H9 (cell line): ENCODE data around the gene CDK5R2. TPM values are rescaled to one million over a fixed set of nuclear protein-coding genes. Genes with fewer than 3 reads are reported as not detected.

Experiments
- DNase-seq: peaks from one replicate; pipeline ENCODE4 v3.0.0-alpha.2; 2017
- H2AFZ ChIP-seq: one replicate; pipeline ENCODE4 v1.6.1; 2013; ENCODE audit warnings: mild to moderate bottlenecking, low read length, control low read depth, moderate library complexity
- H2AK5ac ChIP-seq: 2 replicates; pipeline ENCODE4 v1.6.1; 2013; ENCODE audit warnings: low read length, control low read depth, mixed read lengths; ENCODE audit not compliant: insufficient read length
- H2BK120ac ChIP-seq: one replicate; pipeline ENCODE4 v1.6.1; 2013; ENCODE audit warnings: low read depth, mild to moderate bottlenecking, low read length, control low read depth, inconsistent platforms; ENCODE audit not compliant: poor library complexity, severe bottlenecking
- H2BK12ac ChIP-seq: 2 replicates; pipeline ENCODE4 v1.6.1; 2013; ENCODE audit warnings: low read length, control low read depth, mixed read lengths, low read depth; ENCODE audit not compliant: insufficient read length
- H2BK15ac ChIP-seq: 2 replicates; pipeline ENCODE4 v1.6.1; 2013; ENCODE audit warnings: low read depth, low read length, control low read depth
- H2BK20ac ChIP-seq: one replicate; pipeline ENCODE4 v1.6.1; 2013; ENCODE audit warnings: low read depth, mild to moderate bottlenecking, low read length, control low read depth, inconsistent platforms; ENCODE audit not compliant: poor library complexity, severe bottlenecking
- H2BK5ac ChIP-seq: 2 replicates; pipeline ENCODE4 v1.6.1; 2013; ENCODE audit warnings: low read length, control low read depth, mixed read lengths; ENCODE audit not compliant: insufficient read length
- H3K14ac ChIP-seq: 2 replicates; pipeline ENCODE4 v1.6.1; 2013; ENCODE audit warnings: low read length, control low read depth; ENCODE audit not compliant: insufficient read depth
- H3K18ac ChIP-seq: 2 replicates; pipeline ENCODE4 v1.6.1; 2013; ENCODE audit warnings: low read depth, mild to moderate bottlenecking, mixed read lengths, low read length, control low read depth; ENCODE audit not compliant: insufficient read length
- H3K23ac ChIP-seq: 2 replicates; pipeline ENCODE4 v1.6.1; 2013; ENCODE audit warnings: low read length, control low read depth, mixed read lengths, low read depth; ENCODE audit not compliant: insufficient read length
- H3K23me2 ChIP-seq: 2 replicates; pipeline ENCODE4 v1.6.1; 2013; ENCODE audit warnings: low read depth, mild to moderate bottlenecking, mixed read lengths, low read length, control low read depth; ENCODE audit not compliant: insufficient read length, poor library complexity, severe bottlenecking
- H3K27ac ChIP-seq: 2 replicates; pipeline ENCODE4 v1.5.1; 2013; ENCODE audit warnings: low read length, control low read depth, mixed read lengths, low read depth; ENCODE audit not compliant: insufficient read length
- H3K27me3 ChIP-seq: 2 replicates; pipeline ENCODE4 v1.6.1; 2013; ENCODE audit warnings: low read length, control low read depth, inconsistent platforms; ENCODE audit not compliant: insufficient read depth
- H3K4ac ChIP-seq: 2 replicates; pipeline ENCODE4 v1.6.1; 2013; ENCODE audit warnings: low read depth, mild to moderate bottlenecking, control low read depth, inconsistent platforms, low read length, moderate library complexity
- H3K4me1 ChIP-seq: 2 replicates; pipeline ENCODE4 v1.6.1; 2013; ENCODE audit warnings: low read length, control low read depth, inconsistent platforms; ENCODE audit not compliant: insufficient read depth
- H3K4me2 ChIP-seq: 2 replicates; pipeline ENCODE4 v1.6.1; 2013; ENCODE audit warnings: low read length, control low read depth, mixed read lengths; ENCODE audit not compliant: insufficient read length, insufficient read depth
- H3K56ac ChIP-seq: 2 replicates; pipeline ENCODE4 v1.6.1; 2013; ENCODE audit warnings: low read depth, mild to moderate bottlenecking, mixed read lengths, low read length, control low read depth; ENCODE audit not compliant: insufficient read length
- H3K79me1 ChIP-seq: 2 replicates; pipeline ENCODE4 v1.6.1; 2013; ENCODE audit warnings: low read depth, mild to moderate bottlenecking, moderate library complexity, low read length, control low read depth, inconsistent platforms; ENCODE audit not compliant: insufficient read depth, poor library complexity, severe bottlenecking
- H3K79me2 ChIP-seq: 2 replicates; pipeline ENCODE4 v1.6.1; 2013; ENCODE audit warnings: low read length, control low read depth, inconsistent platforms; ENCODE audit not compliant: insufficient read depth
- H3K9ac ChIP-seq: 2 replicates; pipeline ENCODE4 v1.6.1; 2013; ENCODE audit warnings: low read length, control low read depth, mixed read lengths; ENCODE audit not compliant: insufficient read length; ENCODE audit errors: extremely low read depth
- H3K9me3 ChIP-seq: one replicate; pipeline ENCODE4 v1.6.1; 2013; ENCODE audit warnings: low read depth, low read length, inconsistent platforms; ENCODE audit not compliant: control insufficient read depth
- H3T11ph ChIP-seq: one replicate; pipeline ENCODE4 v1.6.1; 2013; ENCODE audit warnings: mild to moderate bottlenecking, low read length, control low read depth, inconsistent platforms
- H4K20me1 ChIP-seq: one replicate; pipeline ENCODE4 v1.6.1; 2013; ENCODE audit not compliant: control insufficient read depth, insufficient read length, insufficient read depth
- H4K5ac ChIP-seq: 2 replicates; pipeline ENCODE4 v1.6.1; 2013; ENCODE audit warnings: low read depth, mild to moderate bottlenecking, mixed read lengths, low read length, control low read depth; ENCODE audit not compliant: insufficient read length
- H4K8ac ChIP-seq: replicated peaks from 2 replicates; pipeline ENCODE4 v1.6.1; 2013; ENCODE audit warnings: low read length, control low read depth, mixed read lengths, low read depth; ENCODE audit not compliant: insufficient read length
- H4K91ac ChIP-seq: 2 replicates; pipeline ENCODE4 v1.6.1; 2013; ENCODE audit warnings: low read depth, mild to moderate bottlenecking, moderate library complexity, mixed read lengths, low read length, control low read depth; ENCODE audit not compliant: insufficient read length
- H3K27ac Mint-ChIP-seq, 3 experiments: 2 replicates in 2 of 3; 3 replicates in 1 of 3; pipeline ENCODE4 v1.8.0; 2020 to 2021; ENCODE audit warnings: mixed read lengths in 3 of 3, mild to moderate bottlenecking in 1 of 3, moderate library complexity in 1 of 3
- H3K27me3 Mint-ChIP-seq: 2 replicates; pipeline ENCODE4 v1.8.0; 2021; ENCODE audit warnings: low read depth, mild to moderate bottlenecking, moderate library complexity, mixed read lengths
- H3K36me3 Mint-ChIP-seq, 3 experiments: 2 replicates in 2 of 3; 3 replicates in 1 of 3; pipeline ENCODE4 v1.8.0; 2020 to 2021; ENCODE audit warnings: low read depth in 3 of 3, mixed read lengths in 3 of 3; ENCODE audit not compliant: insufficient read depth in 1 of 3
- H3K4me1 Mint-ChIP-seq, 2 experiments: 2 replicates each; pipeline ENCODE4 v1.8.0; 2020; ENCODE audit warnings: mixed read lengths in 2 of 2
- H3K4me3 Mint-ChIP-seq, 2 experiments: 2 replicates in 1 of 2; 3 replicates in 1 of 2; pipeline ENCODE4 v1.8.0; 2020 to 2021; ENCODE audit warnings: mild to moderate bottlenecking in 2 of 2, mixed read lengths in 2 of 2, moderate library complexity in 1 of 2
- H3K9me3 Mint-ChIP-seq, 2 experiments: 2 replicates in 1 of 2; 3 replicates in 1 of 2; pipeline ENCODE4 v1.8.0; 2020; ENCODE audit warnings: mild to moderate bottlenecking in 2 of 2, mixed read lengths in 2 of 2, moderate library complexity in 1 of 2
- CTCF ChIP-seq: fragments of 200-600 bp; sonication (generic); conservative IDR thresholded peaks from 3 replicates; pipeline ENCODE4 v1.8.0; 2021; ENCODE audit warnings: antibody characterized with exemption, mild to moderate bottlenecking
- WGBS: extraction: QIAGEN DNeasy Blood & Tissue Kit; methylation state at CpG from one replicate; pipeline ENCODE4 v1.1.7; 2013; ENCODE audit warnings: missing lambda C conversion rate, low lambda C conversion rate, mixed read lengths; ENCODE audit not compliant: insufficient read length; ENCODE audit errors: extremely low coverage; 5-methylcytosine and 5-hydroxymethylcytosine counted together
- total RNA-seq: library from RNA; stranded (reverse); gene quantifications from 2 replicates; pipeline ENCODE4 v1.2.1, GENCODE V29; 2021

The CDK5R2 gene
- total RNA-seq, 1 experiment from 2014 or later = 0.26 TPM

GRCh38 chr2:218920504-218920903 lies 39.0 kb upstream of the CDK5R2 start:
- no peak overlapping the region for H2BK20ac ChIP-seq
- H3K23me2 ChIP-seq = no peaks in the 10 kb centered on the region
- no peak overlapping the region for H4K5ac ChIP-seq
- no peaks in the 10 kb centered on the region for H3K27me3 ChIP-seq
- H2BK12ac ChIP-seq = no peak overlapping the region
- Mint-ChIP-seq H3K4me3 (no peak overlapping the region), H3K36me3 (peaks cover 17 to 23% (median 22%) of the 10 kb centered on the region in 3 experiments), H3K4me1 (no peaks in the 10 kb centered on the region), H3K9me3 (peaks cover 21 to 25% of the 10 kb centered on the region in 2 experiments), H3K27me3 (peaks cover 4% of the 10 kb centered on the region; the same call in 1 of the 2 replicates), H3K27ac (no peak overlapping the region)
- no peak overlapping the region for H2AK5ac ChIP-seq
- no peak overlapping the region for H3K27ac ChIP-seq
- H3K9ac ChIP-seq = no peak overlapping the region
- H3K9me3 ChIP-seq = no peaks in the 10 kb centered on the region
- no peak overlapping the region for H3K18ac ChIP-seq
- DNase-seq = no peak
- no peak overlapping the region for H4K8ac ChIP-seq
- no peak overlapping the region for H3K23ac ChIP-seq
- no peak overlapping the region for H3K4ac ChIP-seq
- H2BK120ac ChIP-seq = no peak overlapping the region
- no peak overlapping the region for H3K14ac ChIP-seq
- H2BK5ac ChIP-seq = no peak overlapping the region
- no peaks in the 10 kb centered on the region for H4K20me1 ChIP-seq
- H4K91ac ChIP-seq = no peak overlapping the region
- no peak overlapping the region for H2BK15ac ChIP-seq
- H3K4me2 ChIP-seq = no peak overlapping the region
- no peaks in the 10 kb centered on the region for H3K79me1 ChIP-seq
- no CpG with 5 or more reads among the region's 1 CpG for WGBS
- TF ChIP-seq CTCF = no peak
- no peak overlapping the region for H2AFZ ChIP-seq
- H3K4me1 ChIP-seq = no peaks in the 10 kb centered on the region
- no peak overlapping the region for H3K56ac ChIP-seq
- no peaks in the 10 kb centered on the region for H3K79me2 ChIP-seq
- H3T11ph ChIP-seq = no peak overlapping the region
